ENCODE results near the gene NBPF3. TPM values are rescaled to one million over a fixed set of nuclear protein-coding genes. Genes with fewer than 3 reads are reported as not detected.

Gene NBPF3
- total RNA-seq, 1 experiment from 2014 or later, result 15.9 TPM

GRCh38 chr1:21532992-21533534 lies 93.1 kb downstream of the NBPF3 start:
- no peaks in the 10 kb centered on the region for H3K9me3 ChIP-seq (ENCODE audit: control insufficient read depth, insufficient read depth, low read depth, low read length)
- no peaks in the 10 kb centered on the region for H3K27me3 ChIP-seq (ENCODE audit: control insufficient read depth, insufficient read depth, low read length)
- no peak overlapping the region for H3K27ac ChIP-seq (ENCODE audit: low read length)
- no peak overlapping the region for H3K4me3 ChIP-seq (ENCODE audit: low read depth in 2 of 2, low read length in 2 of 2)
- intact Hi-C loops (cut with micrococcal nuclease; ENCODE audit: unreplicated experiment), result loop anchor here (10.0 kb wide), 1 partner anchor 122 kb away; no protein-coding TSS in a partner anchor
- ATAC-seq (no peak), DNase-seq (ENCODE audit: low read depth, low spot score) (no peak)
- POLR2A ChIA-PET, result no interaction called here
- no peaks in the 10 kb centered on the region for H3K36me3 ChIP-seq (ENCODE audit: control insufficient read depth, insufficient read depth, low read length)
- in situ Hi-C loops (cut with HindIII; ENCODE audit: low pct_unique_long_range_greater_than_20kb, low sequenced_read_pairs), result no loop called here
- BruUV-seq (replicated peaks), result no TSS peak
- no peaks in the 10 kb centered on the region for H3K4me1 ChIP-seq (ENCODE audit: control insufficient read depth, insufficient read depth, low read length)
- TF ChIP-seq CTCF (IDR thresholded peaks at IDR 0.05) (no peak), REST (IDR thresholded peaks at IDR 0.05; ENCODE audit: insufficient read depth in 1 of 2, low read depth in 2 of 2, low read length in 1 of 2) (no peak), SIN3A (IDR thresholded peaks at IDR 0.05; ENCODE audit: borderline replicate concordance, insufficient read depth, low read depth, low read length) (no peak), TCF7L2 (IDR thresholded peaks at IDR 0.05; ENCODE audit: low read depth, low read length) (no peak), POLR2AphosphoS5 (IDR thresholded peaks at IDR 0.05; ENCODE audit: low read depth, low read length) (no peak)
- CTCF ChIA-PET, result interaction anchor here (0.6 kb wide), 1 partner anchor 21 kb away, joined by 4 read pairs; no protein-coding TSS in a partner anchor

GRCh38 chr1:21534146-21534545 lies 94.2 kb downstream of the NBPF3 start:
- CTCF ChIA-PET, result no interaction called here
- TF ChIP-seq TCF7L2 (IDR thresholded peaks at IDR 0.05; ENCODE audit: low read depth, low read length) (no peak), CTCF (IDR thresholded peaks at IDR 0.05) (no peak), SIN3A (IDR thresholded peaks at IDR 0.05; ENCODE audit: borderline replicate concordance, insufficient read depth, low read depth, low read length) (no peak), REST (IDR thresholded peaks at IDR 0.05; ENCODE audit: insufficient read depth in 1 of 2, low read depth in 2 of 2, low read length in 1 of 2) (no peak), POLR2AphosphoS5 (IDR thresholded peaks at IDR 0.05; ENCODE audit: low read depth, low read length) (no peak)
- Histone ChIP-seq H3K4me3 (ENCODE audit: low read depth in 2 of 2, low read length in 2 of 2) (no peak overlapping the region), H3K27ac (ENCODE audit: low read length) (no peak overlapping the region), H3K36me3 (ENCODE audit: control insufficient read depth, insufficient read depth, low read length) (no peaks in the 10 kb centered on the region), H3K4me1 (ENCODE audit: control insufficient read depth, insufficient read depth, low read length) (no peaks in the 10 kb centered on the region), H3K27me3 (ENCODE audit: control insufficient read depth, insufficient read depth, low read length) (no peaks in the 10 kb centered on the region), H3K9me3 (ENCODE audit: control insufficient read depth, insufficient read depth, low read depth, low read length) (no peaks in the 10 kb centered on the region)
- no peak for DNase-seq (ENCODE audit: low read depth, low spot score)
- no peak for ATAC-seq
- intact Hi-C loops (cut with micrococcal nuclease; ENCODE audit: unreplicated experiment), result loop anchor here (10.0 kb wide), 1 partner anchor 121 kb away; no protein-coding TSS in a partner anchor
- POLR2A ChIA-PET, result no interaction called here
- no TSS peak for BruUV-seq (replicated peaks)
- in situ Hi-C loops (cut with HindIII; ENCODE audit: low pct_unique_long_range_greater_than_20kb, low sequenced_read_pairs), result no loop called here
